Spleen (tissue), 7 donors: Measurements from ENCODE around the gene IL36A.

Experiments
- POLR2A ChIP-seq, 3 donors: fragments of 450-650 bp; IDR thresholded peaks; one replicate each; pipeline ENCODE4 v1.5.1; 2017; ENCODE audit warnings: antibody characterized with exemption in 3 of 3, mild to moderate bottlenecking in 1 of 3
- POLR2AphosphoS5 ChIP-seq, 3 donors: sonication (generic); formaldehyde crosslinking; IDR thresholded peaks; one replicate each; pipeline ENCODE4 v1.5.1; 2017; ENCODE audit warnings: antibody characterized with exemption in 3 of 3
- TF ChIP-seq, protein P1 (sequence below), 11 experiments: fragments of 200-600 bp in 7 of 11; fragments of 450-650 bp in 4 of 11; sonication (generic) in 4 of 11; IDR thresholded peaks in 8 of 11; conservative IDR thresholded peaks in 3 of 11; 1 replicate in 7 of 11; 2 replicates in 4 of 11; pipeline versions ENCODE4 v1.4.0 to v1.8.0; 2016 to 2021; ENCODE audit warnings: antibody characterized with exemption in 11 of 11, inconsistent platforms in 4 of 11, mild to moderate bottlenecking in 1 of 11
- donor health status: DM: no; HTN: no; CAD: no; lungs with moderate emphysema.
- donor health status: DM: no; HTN: no; CAD: no.
- donor health status: DM: no; HTN: no; CAD: no.

DNA sequence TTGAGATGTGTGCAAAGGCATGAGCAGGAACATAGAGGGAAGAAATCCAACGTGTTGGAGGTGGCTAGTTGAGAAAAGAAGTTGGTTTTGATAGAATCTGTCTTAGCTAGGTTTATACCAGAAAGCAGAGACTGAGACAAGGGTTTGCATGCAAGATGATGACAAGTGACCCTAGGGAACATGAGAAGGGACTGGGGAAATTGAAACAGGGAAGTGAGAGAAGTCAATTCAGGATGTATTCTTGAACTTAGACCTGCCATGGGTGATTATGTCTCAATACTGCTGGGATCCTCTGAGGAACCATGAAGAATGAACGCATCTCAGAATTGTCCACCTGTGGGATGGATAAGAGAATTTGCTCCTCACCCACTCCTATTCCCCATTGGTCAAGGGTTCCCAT, 20.5 kb downstream of the IL36A start:
- TF ChIP-seq POLR2AphosphoS5 (IDR thresholded peaks at IDR 0.05) (no peak), POLR2A (IDR thresholded peaks at IDR 0.05) (no peak)
- TF ChIP-seq, protein P1, sequence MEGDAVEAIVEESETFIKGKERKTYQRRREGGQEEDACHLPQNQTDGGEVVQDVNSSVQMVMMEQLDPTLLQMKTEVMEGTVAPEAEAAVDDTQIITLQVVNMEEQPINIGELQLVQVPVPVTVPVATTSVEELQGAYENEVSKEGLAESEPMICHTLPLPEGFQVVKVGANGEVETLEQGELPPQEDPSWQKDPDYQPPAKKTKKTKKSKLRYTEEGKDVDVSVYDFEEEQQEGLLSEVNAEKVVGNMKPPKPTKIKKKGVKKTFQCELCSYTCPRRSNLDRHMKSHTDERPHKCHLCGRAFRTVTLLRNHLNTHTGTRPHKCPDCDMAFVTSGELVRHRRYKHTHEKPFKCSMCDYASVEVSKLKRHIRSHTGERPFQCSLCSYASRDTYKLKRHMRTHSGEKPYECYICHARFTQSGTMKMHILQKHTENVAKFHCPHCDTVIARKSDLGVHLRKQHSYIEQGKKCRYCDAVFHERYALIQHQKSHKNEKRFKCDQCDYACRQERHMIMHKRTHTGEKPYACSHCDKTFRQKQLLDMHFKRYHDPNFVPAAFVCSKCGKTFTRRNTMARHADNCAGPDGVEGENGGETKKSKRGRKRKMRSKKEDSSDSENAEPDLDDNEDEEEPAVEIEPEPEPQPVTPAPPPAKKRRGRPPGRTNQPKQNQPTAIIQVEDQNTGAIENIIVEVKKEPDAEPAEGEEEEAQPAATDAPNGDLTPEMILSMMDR (IDR thresholded peaks at IDR 0.05 in 8 of 11, conservative IDR thresholded peaks at IDR 0.05 in 3 of 11): no peak
